Activated CD4-positive, alpha-beta T cell treated with anti-CD3 and anti-CD28 coated beads, Interleukin-2, Interleukin-6, amounts not matched to agents 100 ng/mL and 50 ng/mL, durations not matched to agents 16 hours and 8 hours (primary cell): ENCODE results near the gene PLXND1.
"Not testable (repeated sequence)": the region's sequence is repeated elsewhere in the genome, so short reads cannot be mapped to it uniquely, and the experiment has no call there.

Source experiments
- DNase-seq: peaks from one replicate; pipeline ENCODE4 v3.0.0-alpha.2; 2020

The PLXND1 gene

GRCh38 chr3:129560911-129561594, 45.4 kb downstream of the PLXND1 start:
- no peak for DNase-seq

- no peak for DNase-seq
These were observed 46.1 kb downstream of the PLXND1 start for GRCh38 chr3:129560269-129560787.

DNA sequence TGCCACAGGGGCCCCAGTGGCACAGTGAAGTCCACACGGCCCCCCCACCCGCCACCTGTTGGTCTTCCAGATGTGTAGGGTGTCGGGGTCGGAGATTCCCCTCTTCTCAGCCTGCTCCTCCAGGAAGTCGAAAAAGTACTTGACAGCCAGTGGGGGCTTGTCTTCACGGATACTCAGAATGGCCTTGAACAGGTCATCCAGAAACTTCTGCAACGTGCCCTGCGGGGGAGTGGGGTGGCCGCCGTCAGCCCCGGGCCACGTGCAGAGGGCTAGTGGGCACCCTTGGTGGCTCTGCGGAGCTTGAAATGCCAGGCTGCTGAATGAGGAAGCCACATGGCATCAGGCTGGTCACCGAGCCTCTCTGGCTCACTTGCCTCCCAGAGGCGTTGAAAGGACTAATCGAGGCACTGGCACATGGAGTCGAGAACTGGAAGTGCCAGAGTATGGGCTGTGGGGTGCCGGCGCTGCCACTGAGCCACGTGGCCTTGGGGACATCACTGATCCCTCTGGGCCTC, 46.9 kb downstream of the PLXND1 start:
- DNase-seq = no peak

DNA sequence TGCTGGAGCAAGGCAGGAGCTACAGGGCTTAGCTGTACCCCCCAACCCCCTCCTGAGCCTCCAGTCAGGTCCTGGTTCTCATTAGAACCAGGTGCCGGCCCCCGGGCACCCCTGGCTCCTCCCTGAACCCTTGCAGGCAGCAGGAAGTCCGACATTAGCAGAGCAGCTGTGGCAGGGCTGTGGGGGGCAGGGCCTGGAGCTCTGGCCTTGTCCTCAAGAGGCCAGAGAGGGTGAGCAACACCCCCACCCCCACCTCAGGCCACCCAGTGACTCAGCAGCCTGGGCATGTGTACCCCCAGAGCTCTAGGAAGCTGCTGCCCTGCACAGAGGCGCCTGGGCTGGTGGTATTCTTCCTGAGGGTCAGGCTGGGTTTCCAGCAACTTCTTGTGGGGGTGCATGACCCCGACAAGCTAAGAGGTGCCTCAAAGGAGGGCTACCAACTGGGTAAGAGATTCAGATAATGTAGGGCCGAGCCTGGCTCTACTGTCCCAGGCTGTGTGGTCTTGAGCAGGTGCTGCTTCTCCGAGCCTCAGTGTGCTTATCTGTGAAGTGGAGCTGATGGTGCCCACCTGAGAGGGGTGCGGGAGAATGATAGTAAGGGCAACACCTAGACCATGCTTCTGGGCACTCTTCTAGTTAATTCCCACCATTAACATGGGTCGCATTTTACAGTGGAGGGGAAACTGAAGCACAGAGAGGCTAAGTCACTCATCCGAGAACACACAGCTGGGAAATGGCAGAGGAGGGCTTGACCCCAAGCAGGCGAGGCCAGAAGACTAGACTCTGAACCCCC, 47.5 kb downstream of the PLXND1 start:
- no peak for DNase-seq

DNA sequence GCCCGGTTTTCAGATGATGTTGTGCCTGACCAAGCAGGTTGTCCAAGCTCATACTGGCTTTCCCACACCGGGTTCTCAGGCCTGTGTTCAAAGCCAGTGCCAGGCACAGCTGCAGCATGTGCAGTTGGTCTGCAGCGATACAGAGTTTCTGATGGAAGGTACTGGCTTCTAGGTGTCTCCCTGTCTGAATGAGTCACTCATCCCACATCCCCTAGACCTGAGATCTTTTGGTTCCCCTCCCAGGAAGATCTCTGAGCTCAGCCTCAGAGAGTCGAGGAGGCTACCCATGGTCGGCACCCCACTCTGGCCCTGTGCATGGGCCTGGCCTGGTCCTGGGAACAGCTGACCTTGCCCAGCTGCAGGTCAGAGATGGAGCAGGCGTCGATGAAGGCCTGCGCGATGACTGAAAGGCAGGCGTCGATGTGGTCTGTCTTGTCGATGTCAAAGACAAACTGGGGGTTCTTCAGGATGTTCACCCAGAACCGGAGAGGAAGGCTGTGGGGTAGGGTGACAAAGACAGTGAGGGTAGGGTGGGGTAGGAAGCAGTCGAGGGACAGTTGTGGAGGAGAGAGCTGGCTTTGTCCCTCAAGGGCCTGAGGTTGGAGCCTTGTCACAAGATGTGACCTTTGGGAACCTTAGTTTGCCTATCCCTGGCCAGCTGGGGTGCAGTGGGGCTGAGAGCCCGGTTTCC, 48.2 kb downstream of the PLXND1 start:
- no peak for DNase-seq

DNA sequence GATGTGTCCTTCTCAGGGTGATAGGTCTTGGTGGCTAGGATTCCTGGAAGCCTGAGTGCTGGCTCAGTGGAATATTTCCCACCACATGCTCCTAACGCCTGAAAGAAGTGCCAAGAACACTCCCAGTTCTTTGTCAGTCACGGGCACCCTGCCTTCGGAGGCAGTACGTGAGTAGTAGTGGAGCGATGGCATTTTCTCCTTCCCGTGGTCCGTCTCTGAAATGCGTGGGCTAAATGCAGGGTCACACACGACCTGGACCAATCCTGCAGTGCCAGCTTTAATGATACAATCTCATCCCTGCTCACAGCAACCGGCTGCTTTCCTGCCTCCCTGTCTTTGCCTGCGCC, 49.0 kb downstream of the PLXND1 start:
- no peak for DNase-seq

DNA sequence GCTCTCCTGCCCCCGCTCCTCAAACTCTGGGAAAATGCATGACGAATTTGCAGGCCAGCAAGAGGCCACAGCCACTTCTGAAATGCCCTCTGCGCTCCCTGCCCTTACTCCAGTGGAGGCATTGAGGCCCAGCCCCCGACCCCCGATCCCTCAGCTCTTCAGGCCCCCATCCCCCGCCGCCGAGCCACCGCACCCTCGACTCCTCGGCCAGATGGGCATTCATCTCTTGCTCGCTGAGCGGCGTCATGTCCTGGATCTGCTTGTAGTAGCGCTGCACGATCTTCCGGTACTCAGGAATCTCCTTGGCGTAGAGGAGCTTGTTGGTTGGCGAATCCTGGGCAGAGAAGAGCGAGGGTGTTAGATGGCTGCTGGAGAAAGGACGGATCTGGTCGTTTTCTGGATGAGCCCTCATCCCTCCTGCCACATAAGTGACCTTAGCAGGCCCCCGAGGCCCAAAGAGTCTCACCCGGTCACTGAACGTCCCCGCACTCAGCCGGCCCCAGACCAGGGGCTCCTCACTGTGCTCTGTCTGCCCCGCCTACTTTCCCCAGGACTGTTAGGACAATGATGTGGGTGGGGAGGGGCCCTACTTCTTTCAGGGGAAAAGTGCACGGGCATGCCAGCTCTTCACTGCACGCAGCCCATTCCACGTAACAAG, 49.5 kb downstream of the PLXND1 start:
- no peak for DNase-seq

DNA sequence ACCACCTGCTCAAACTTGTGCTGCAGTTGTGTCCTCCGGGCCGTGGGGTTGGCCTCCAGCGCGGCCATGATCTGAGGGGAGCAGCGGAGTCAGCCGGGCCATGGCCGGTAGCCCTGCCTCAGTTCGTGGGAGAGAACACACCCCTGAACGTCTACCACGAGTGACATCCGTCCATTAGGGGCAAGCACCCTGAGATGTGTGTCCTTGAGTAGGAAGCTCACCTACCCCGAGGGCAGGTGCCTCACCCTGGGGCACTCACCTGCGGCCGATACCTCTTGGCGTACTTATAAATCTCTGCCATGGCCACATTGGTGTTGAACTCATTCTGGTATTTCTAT, 50.1 kb downstream of the PLXND1 start:
- no peak for DNase-seq

GRCh38 chr3:129555616-129556357, 50.7 kb downstream of the PLXND1 start:
- DNase-seq = no peak

- no peak for DNase-seq
These were observed 51.3 kb downstream of the PLXND1 start for GRCh38 chr3:129555153-129555550.

DNA sequence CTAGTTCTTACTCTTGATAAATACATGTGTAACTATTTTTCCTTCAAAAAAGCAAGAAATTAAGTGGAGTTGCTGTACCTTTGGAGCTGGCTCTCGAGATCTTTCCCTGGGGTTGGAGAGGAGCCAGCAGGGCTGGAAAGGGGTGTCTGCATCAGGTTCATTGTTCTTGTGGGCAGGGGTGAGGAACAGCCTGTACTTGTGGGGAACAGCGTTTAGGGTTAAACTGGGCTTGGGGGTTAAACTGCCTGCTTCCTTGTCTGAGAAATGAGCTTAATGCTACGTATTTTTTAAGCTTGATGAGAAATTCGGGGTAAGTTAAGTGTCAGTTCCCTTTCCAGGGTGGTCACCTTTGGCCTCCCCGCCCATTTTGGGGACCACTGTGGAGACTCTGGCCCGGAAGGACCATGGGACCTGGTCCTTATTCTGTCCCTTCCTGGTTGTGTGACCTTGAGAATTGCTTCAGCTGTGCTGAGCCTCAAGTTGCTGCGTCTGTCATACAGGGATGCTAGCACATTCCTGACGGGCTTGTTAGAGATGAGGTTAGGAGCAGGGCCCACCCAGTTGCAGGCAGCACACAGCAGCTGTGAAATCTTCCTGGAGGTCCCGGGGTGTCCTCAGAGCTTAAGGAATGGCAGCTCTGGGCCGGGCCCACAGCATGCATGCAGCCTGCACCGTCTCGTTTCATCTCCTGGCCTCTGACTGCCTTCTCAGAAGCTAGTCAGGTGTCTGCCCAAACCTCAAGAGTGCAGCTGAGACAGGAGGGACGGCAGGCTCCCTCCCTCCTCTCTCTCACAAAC, 51.9 kb downstream of the PLXND1 start:
- no peak for DNase-seq

DNA sequence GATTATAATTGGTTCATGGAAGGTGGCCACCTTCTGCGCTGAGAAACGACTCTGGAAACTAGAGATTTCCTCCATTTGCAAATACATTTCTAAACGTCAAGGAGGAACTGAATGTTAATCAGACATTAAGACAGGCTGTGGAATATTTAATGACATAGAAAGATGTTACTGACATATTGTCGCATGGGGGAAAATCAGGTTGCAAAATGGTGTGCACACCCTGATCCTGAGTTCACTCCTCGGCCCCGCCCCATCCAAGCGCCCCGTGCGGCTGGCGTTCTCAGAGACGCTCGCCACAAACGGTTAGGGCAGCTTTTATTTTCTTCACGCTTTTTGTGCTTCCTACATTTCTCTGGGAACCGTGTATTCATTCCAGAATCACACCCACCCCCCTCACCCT, 52.8 kb downstream of the PLXND1 start:
- DNase-seq = no peak

- DNase-seq = no peak
These were observed 53.3 kb downstream of the PLXND1 start for GRCh38 chr3:129553171-129553570.

DNA sequence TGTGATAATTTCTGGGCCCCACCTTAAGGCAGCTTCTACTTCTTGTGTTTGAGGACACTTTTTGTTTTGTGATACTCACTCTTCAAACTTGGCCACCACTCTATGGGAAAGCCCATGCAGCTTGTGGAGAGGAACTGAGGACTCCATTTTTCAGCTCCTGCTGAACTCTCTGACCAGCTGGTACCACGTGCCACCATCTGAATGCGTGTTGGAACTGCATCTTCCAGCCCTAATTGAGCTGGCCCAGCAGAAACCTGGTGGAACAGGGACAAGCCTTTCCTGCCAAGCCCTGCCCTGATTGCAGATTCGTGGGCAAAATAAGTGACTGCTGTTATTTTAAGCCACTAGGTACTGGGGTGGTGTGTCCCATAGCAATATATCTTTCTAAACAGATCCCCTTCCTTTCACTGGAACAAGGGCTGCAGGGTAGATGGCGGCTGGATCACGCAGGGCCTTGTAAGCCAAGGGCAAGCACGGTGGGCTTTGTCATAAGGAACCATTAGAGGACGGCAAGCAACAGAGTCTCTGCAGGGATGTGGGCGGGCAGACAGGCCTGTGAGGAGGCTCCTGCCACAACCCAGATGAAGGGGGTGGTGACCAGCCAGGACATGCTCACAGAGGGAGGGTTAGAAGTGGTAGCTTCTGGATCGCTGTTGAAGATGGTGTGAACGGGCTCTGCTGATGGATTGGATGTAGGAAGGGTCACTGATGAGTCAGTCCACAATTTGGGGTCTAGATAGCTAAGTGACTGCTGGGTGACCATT, 54.0 kb downstream of the PLXND1 start:
- DNase-seq = no peak

GRCh38 chr3:129549805-129550204, 56.7 kb downstream of the PLXND1 start:
- DNase-seq = no peak

- no peak for DNase-seq
These were observed 57.3 kb downstream of the PLXND1 start for GRCh38 chr3:129549006-129549800.

GRCh38 chr3:129548104-129548965, 58.1 kb downstream of the PLXND1 start:
- no peak for DNase-seq

- DNase-seq = no peak
These were observed 59.2 kb downstream of the PLXND1 start for GRCh38 chr3:129547241-129547640.

DNA sequence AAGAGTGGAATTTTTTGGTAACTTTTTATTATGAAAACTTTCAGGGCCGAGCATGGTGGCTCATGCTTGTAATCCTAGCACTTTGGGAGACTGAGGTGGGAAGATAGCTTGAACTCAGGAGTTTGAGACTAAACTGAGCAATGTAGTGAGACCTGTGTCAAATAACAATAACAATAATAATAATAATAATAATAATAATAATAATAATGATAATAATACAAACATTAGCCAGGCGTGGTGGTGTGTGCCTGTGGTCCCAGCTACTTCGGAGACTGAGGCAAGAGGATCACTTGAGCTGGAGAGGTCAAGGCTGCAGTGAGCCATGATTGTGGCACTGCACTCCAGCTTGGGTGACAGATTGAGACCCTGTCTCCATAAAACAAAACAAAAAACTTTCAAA, 60.5 kb downstream of the PLXND1 start:
- not testable (repeated sequence) for DNase-seq
